HG02884 (cell line): Measurements from ENCODE around the gene CDHR2.

Experiments used
- ATAC-seq: cut with Tn5 transposase; IDR thresholded peaks from one replicate; pipeline ENCODE4 v1.9.1; 2021; ENCODE audit warnings: mild to moderate bottlenecking, moderate library complexity; ENCODE audit not compliant: unreplicated experiment

The CDHR2 gene

GRCh38 chr5:176618783-176619182, 69.6 kb downstream of the CDHR2 start:
- ATAC-seq: no peak

GRCh38 chr5:176619203-176619568, 70.0 kb downstream of the CDHR2 start:
- no peak for ATAC-seq

- ATAC-seq: no peak
These were observed 70.6 kb downstream of the CDHR2 start for GRCh38 chr5:176619569-176620332.

- no peak for ATAC-seq
These were observed 71.3 kb downstream of the CDHR2 start for GRCh38 chr5:176620333-176620981.

GRCh38 chr5:176621661-176622079, 72.5 kb downstream of the CDHR2 start:
- no peak for ATAC-seq

GRCh38 chr5:176624142-176624541, 75.0 kb downstream of the CDHR2 start:
- ATAC-seq: no peak

- no peak for ATAC-seq
These were observed 75.8 kb downstream of the CDHR2 start for GRCh38 chr5:176624938-176625337.

- ATAC-seq: no peak
These were observed 76.4 kb downstream of the CDHR2 start for GRCh38 chr5:176625512-176625911.

- no peak for ATAC-seq
These were observed 77.1 kb downstream of the CDHR2 start for GRCh38 chr5:176625966-176626875.

- ATAC-seq: no peak
These were observed 77.7 kb downstream of the CDHR2 start for GRCh38 chr5:176626876-176627236.

- ATAC-seq: no peak
These were observed 78.4 kb downstream of the CDHR2 start for GRCh38 chr5:176627582-176627981.

- ATAC-seq: no peak
These were observed 79.5 kb downstream of the CDHR2 start for GRCh38 chr5:176628406-176629228.

GRCh38 chr5:176629317-176629852, 80.2 kb downstream of the CDHR2 start:
- no peak for ATAC-seq

- peak; percentile 69 for ATAC-seq
These were observed 80.9 kb downstream of the CDHR2 start, which contains the start of the genes EIF4E1B and SNCB for GRCh38 chr5:176629853-176630680. Gene EIF4E1B (plus strand): TSS chr5:176630675. CDS start chr5:176642788, 12,113 bp downstream. Gene SNCB (minus strand): TSS chr5:176630534. CDS start chr5:176629654, 880 bp downstream.

- ATAC-seq: no peak
These were observed 81.6 kb downstream of the CDHR2 start for GRCh38 chr5:176630681-176631222.

- no peak for ATAC-seq
These were observed 82.5 kb downstream of the CDHR2 start for GRCh38 chr5:176631383-176632200.

GRCh38 chr5:176632745-176633144, 83.6 kb downstream of the CDHR2 start:
- no peak for ATAC-seq

GRCh38 chr5:176633598-176633997, 84.5 kb downstream of the CDHR2 start:
- ATAC-seq: no peak
